Activated CD4-positive, alpha-beta T cell treated with anti-CD3 and anti-CD28 coated beads for 36 hours (primary cell): ENCODE measurements around the gene G2E3. TPM values are rescaled to one million over a fixed set of nuclear protein-coding genes. Genes with fewer than 3 reads are reported as not detected.
A peak's percentile ranks its signal among the peaks of the same experiment; 100 is the strongest.
"Not testable (repeated sequence)": the region's sequence is repeated elsewhere in the genome, so short reads cannot be mapped to it uniquely, and the experiment has no call there.

ENCODE experiments used
- ATAC-seq: fragments of 200-7000 bp; cut with Tn5 transposase; one replicate; pipeline ENCODE4 v1.10.0; 2021; ENCODE audit warnings: mild to moderate bottlenecking, moderate library complexity
- CTCF ChIA-PET: fragments of 350-600 bp; sonication (Branson Sonifier 250); formaldehyde crosslinking; loops from one replicate; lab custom pipeline; 2021; ENCODE audit warnings: antibody characterized with exemption; lab: Charles Lee
- POLR2A ChIA-PET: fragments of 350-600 bp; sonication (Branson Sonifier 250); formaldehyde crosslinking; loops from one replicate; lab custom pipeline; 2021; ENCODE audit warnings: antibody characterized with exemption, inconsistent platforms; lab: Charles Lee
- DNase-seq: peaks from one replicate; pipeline ENCODE4 v3.0.0-alpha.2; 2020
- H3K27ac Mint-ChIP-seq: one replicate; pipeline ENCODE4 v1.8.0; 2021; ENCODE audit warnings: mixed read lengths
- H3K27me3 Mint-ChIP-seq: one replicate; pipeline ENCODE4 v1.8.0; 2021; ENCODE audit warnings: mixed read lengths
- H3K36me3 Mint-ChIP-seq: one replicate; pipeline ENCODE4 v1.8.0; 2021; ENCODE audit warnings: low read depth, mixed read lengths
- H3K4me1 Mint-ChIP-seq: one replicate; pipeline ENCODE4 v1.8.0; 2021; ENCODE audit warnings: mixed read lengths
- H3K4me3 Mint-ChIP-seq: one replicate; pipeline ENCODE4 v1.8.0; 2021; ENCODE audit warnings: mild to moderate bottlenecking, moderate library complexity, mixed read lengths
- H3K9me3 Mint-ChIP-seq: one replicate; pipeline ENCODE4 v1.8.0; 2021; ENCODE audit warnings: low read depth, mixed read lengths
- intact Hi-C, 2 experiments: fragments of 100-400 bp; cut with DNase I in 1 of 2; cut with micrococcal nuclease in 1 of 2; formaldehyde crosslinking; loops; one replicate each; pipeline versions ENCODE4 v1.14.2 to v1.15.1; 2022 to 2024; cut with DNase I, micrococcal nuclease
- total RNA-seq, 2 experiments: library from RNA; stranded (reverse); gene quantifications; one replicate each; pipeline ENCODE4 v1.2.3, GENCODE V29; 2021

G2E3 gene
- total RNA-seq, 2 experiments from 2014 or later, result 16.9 to 29.6 TPM

- CTCF ChIA-PET, result interaction anchor here (1.6 kb wide), 1 partner anchor 22 kb away, joined by 4 read pairs; no protein-coding TSS in a partner anchor
Observed at GRCh38 chr14:30623412-30624131, 64.6 kb downstream of the G2E3 start.

GRCh38 chr14:30624132-30624423 lies 65.1 kb downstream of the G2E3 start:
- H3K4me1 Mint-ChIP-seq, result peaks cover 48% of the 10 kb centered on the region
- H3K4me3 Mint-ChIP-seq, result peak overlapping the region; percentile 20
- ATAC-seq (no peak), DNase-seq (no peak)
- no peaks in the 10 kb centered on the region for H3K27me3 Mint-ChIP-seq
- ChIA-PET CTCF (interaction anchor here (1.6 kb wide), 1 partner anchor 21 kb away, joined by 4 read pairs; no protein-coding TSS in a partner anchor), POLR2A (no interaction called here)
- H3K27ac Mint-ChIP-seq, result no peak overlapping the region
- intact Hi-C loops, result loop anchor here (5.0 to 10.0 kb wide), 3 partner anchors 403 to 941 kb away; partner anchors contain the start of genes AP4S1 (in 1 of the 2), DTD2 (in 1 of the 2), NUBPL (in 1 of the 2) and STRN3 (in 1 of the 2)
- H3K9me3 Mint-ChIP-seq, result no peaks in the 10 kb centered on the region
- peaks cover 18% of the 10 kb centered on the region for H3K36me3 Mint-ChIP-seq

More at GRCh38 chr14:30623412-30624131, 64.6 kb downstream of the G2E3 start:
- POLR2A ChIA-PET, result no interaction called here
- intact Hi-C loops, result loop anchor here (2.0 to 10.0 kb wide), 4 partner anchors 404 to 1579 kb away; partner anchors contain the start of genes AP4S1 (in 1 of the 2), DTD2 (in 1 of the 2), NUBPL (in 1 of the 2) and RNU6-7 (in 1 of the 2)
- Mint-ChIP-seq H3K36me3 (peaks cover 18% of the 10 kb centered on the region), H3K27me3 (no peaks in the 10 kb centered on the region), H3K27ac (peak overlapping the region; percentile 19), H3K4me1 (peaks cover 48% of the 10 kb centered on the region), H3K9me3 (no peaks in the 10 kb centered on the region), H3K4me3 (peak overlapping the region; percentile 78)
- ATAC-seq (no peak), DNase-seq (no peak)

- H3K4me1 Mint-ChIP-seq, result peaks cover 39% of the 10 kb centered on the region
- ATAC-seq (no peak), DNase-seq (no peak)
- intact Hi-C loops, result loop anchor here in 1 of 2 experiments (10.0 kb wide), 1 partner anchor 939 kb away; the partner anchor contains the start of gene NUBPL
- no peaks in the 10 kb centered on the region for H3K9me3 Mint-ChIP-seq
- ChIA-PET POLR2A (no interaction called here), CTCF (interaction anchor here (1.0 kb wide), 1 partner anchor 63 kb away, joined by 3 read pairs; no protein-coding TSS in a partner anchor)
- H3K4me3 Mint-ChIP-seq, result no peak overlapping the region
- H3K27me3 Mint-ChIP-seq, result no peaks in the 10 kb centered on the region
- H3K27ac Mint-ChIP-seq, result no peak overlapping the region
- H3K36me3 Mint-ChIP-seq, result peaks cover 18% of the 10 kb centered on the region
Observed at GRCh38 chr14:30625533-30625932, 66.6 kb downstream of the G2E3 start.

GRCh38 chr14:30629432-30629831 lies 70.5 kb downstream of the G2E3 start:
- H3K36me3 Mint-ChIP-seq, result peaks cover 22% of the 10 kb centered on the region
- H3K9me3 Mint-ChIP-seq, H3K4me3 Mint-ChIP-seq, ATAC-seq, H3K27me3 Mint-ChIP-seq, POLR2A ChIA-PET, H3K27ac Mint-ChIP-seq, DNase-seq: not testable (repeated sequence)
- peaks cover 19% of the 10 kb centered on the region for H3K4me1 Mint-ChIP-seq
- CTCF ChIA-PET, result interaction anchor here (0.6 to 1.5 kb wide), 5 partner anchors 10 to 302 kb away, joined by 3 to 7 read pairs (median 3); no protein-coding TSS in a partner anchor
- intact Hi-C loops, result loop anchor here in 1 of 2 experiments (10.0 kb wide), 1 partner anchor 935 kb away; the partner anchor contains the start of gene NUBPL

GRCh38 chr14:30630248-30630647 lies 71.3 kb downstream of the G2E3 start:
- H3K9me3 Mint-ChIP-seq, result no peaks in the 10 kb centered on the region
- H3K27ac Mint-ChIP-seq, result no peak overlapping the region
- ChIA-PET CTCF (interaction anchor here (1.0 kb wide), 1 partner anchor 25 kb away, joined by 3 read pairs; no protein-coding TSS in a partner anchor), POLR2A (no interaction called here)
- no peak for ATAC-seq
- no peak for DNase-seq
- no peak overlapping the region for H3K4me3 Mint-ChIP-seq
- H3K27me3 Mint-ChIP-seq, result no peaks in the 10 kb centered on the region
- peaks cover 20% of the 10 kb centered on the region for H3K36me3 Mint-ChIP-seq
- H3K4me1 Mint-ChIP-seq, result peaks cover 12% of the 10 kb centered on the region
- intact Hi-C loops, result no loop called here

GRCh38 chr14:30632730-30633129 lies 73.8 kb downstream of the G2E3 start:
- Mint-ChIP-seq H3K4me3 (no peak overlapping the region), H3K27ac (no peak overlapping the region), H3K9me3 (no peaks in the 10 kb centered on the region), H3K27me3 (no peaks in the 10 kb centered on the region), H3K4me1 (peaks cover 7% of the 10 kb centered on the region), H3K36me3 (peaks cover 25% of the 10 kb centered on the region)
- CTCF ChIA-PET, result no interaction called here
- ATAC-seq (no peak), DNase-seq (no peak)
- POLR2A ChIA-PET, result no interaction called here
- intact Hi-C loops, result no loop called here

- no peak for DNase-seq
- peaks cover 33% of the 10 kb centered on the region for H3K36me3 Mint-ChIP-seq
- H3K4me3 Mint-ChIP-seq, result no peak overlapping the region
- intact Hi-C loops, result no loop called here
- H3K27me3 Mint-ChIP-seq, result no peaks in the 10 kb centered on the region
- POLR2A ChIA-PET, result no interaction called here
- ATAC-seq, result no peak
- no peaks in the 10 kb centered on the region for H3K9me3 Mint-ChIP-seq
- CTCF ChIA-PET, result no interaction called here
- H3K4me1 Mint-ChIP-seq, result no peaks in the 10 kb centered on the region
- H3K27ac Mint-ChIP-seq, result no peak overlapping the region
Observed at GRCh38 chr14:30638926-30639325, 80.0 kb downstream of the G2E3 start.

GRCh38 chr14:30641207-30641606 lies 82.2 kb downstream of the G2E3 start:
- intact Hi-C loops, result no loop called here
- DNase-seq (no peak), ATAC-seq (no peak)
- Mint-ChIP-seq H3K9me3 (peaks cover 2% of the 10 kb centered on the region), H3K36me3 (peaks cover 49% of the 10 kb centered on the region), H3K4me1 (no peaks in the 10 kb centered on the region), H3K4me3 (no peak overlapping the region), H3K27me3 (no peaks in the 10 kb centered on the region), H3K27ac (no peak overlapping the region)
- ChIA-PET POLR2A (no interaction called here), CTCF (no interaction called here)

GRCh38 chr14:30644462-30644861 lies 85.5 kb downstream of the G2E3 start:
- H3K4me1 Mint-ChIP-seq, DNase-seq, POLR2A ChIA-PET, H3K27ac Mint-ChIP-seq, intact Hi-C loops, H3K27me3 Mint-ChIP-seq, H3K9me3 Mint-ChIP-seq, ATAC-seq, H3K4me3 Mint-ChIP-seq, CTCF ChIA-PET: not testable (repeated sequence)
- peaks cover 41% of the 10 kb centered on the region for H3K36me3 Mint-ChIP-seq

GRCh38 chr14:30645600-30645999 lies 86.6 kb downstream of the G2E3 start:
- no peak for DNase-seq
- ChIA-PET CTCF (interaction anchor here (1.0 kb wide), 1 partner anchor 22 kb away, joined by 4 read pairs; no protein-coding TSS in a partner anchor), POLR2A (no interaction called here)
- Mint-ChIP-seq H3K4me1 (no peaks in the 10 kb centered on the region), H3K4me3 (no peak overlapping the region), H3K9me3 (peaks cover 2% of the 10 kb centered on the region), H3K27ac (no peak overlapping the region), H3K27me3 (no peaks in the 10 kb centered on the region), H3K36me3 (peaks cover 42% of the 10 kb centered on the region)
- no peak for ATAC-seq
- intact Hi-C loops, result no loop called here

- Mint-ChIP-seq H3K36me3 (peaks cover 44% of the 10 kb centered on the region), H3K4me1 (no peaks in the 10 kb centered on the region), H3K27me3 (no peaks in the 10 kb centered on the region), H3K27ac (no peak overlapping the region), H3K4me3 (no peak overlapping the region), H3K9me3 (peaks cover 2% of the 10 kb centered on the region)
- no peak for DNase-seq
- POLR2A ChIA-PET, result interaction anchor here (0.6 kb wide), 1 partner anchor 9 kb away, joined by 3 read pairs; no protein-coding TSS in a partner anchor
- intact Hi-C loops, result no loop called here
- no peak for ATAC-seq
- CTCF ChIA-PET, result interaction anchor here (0.9 kb wide), 1 partner anchor 330 kb away, joined by 3 read pairs; no protein-coding TSS in a partner anchor
Observed at GRCh38 chr14:30648471-30648870, 89.5 kb downstream of the G2E3 start.
